GM23248 (cell line): ENCODE results near the gene IGFBPL1. TPM values are rescaled to one million over a fixed set of nuclear protein-coding genes. Genes with fewer than 3 reads are reported as not detected.

Source experiments
- DNase-seq: peaks from one replicate; pipeline ENCODE4 v3.0.0-alpha.2; 2015
- H2AFZ ChIP-seq: fragments of 200-600 bp; sonication (generic); 2 replicates; pipeline ENCODE4 v1.6.1; 2016; ENCODE audit warnings: antibody characterized with exemption
- H3F3A ChIP-seq: fragments of 200-600 bp; sonication (generic); 2 replicates; pipeline ENCODE4 v1.6.1; 2016; ENCODE audit warnings: mild to moderate bottlenecking, antibody characterized with exemption, mixed run types; ENCODE audit not compliant: insufficient read depth
- H3K27ac ChIP-seq: fragments of 200-600 bp; sonication (generic); 2 replicates; pipeline ENCODE4 v1.5.1; 2016; ENCODE audit warnings: mild to moderate bottlenecking
- H3K27me3 ChIP-seq: fragments of 200-600 bp; sonication (generic); replicated peaks from 2 replicates; pipeline ENCODE4 v1.6.1; 2016; ENCODE audit warnings: mild to moderate bottlenecking; ENCODE audit not compliant: insufficient read depth
- H3K36me3 ChIP-seq: fragments of 200-600 bp; sonication (generic); 2 replicates; pipeline ENCODE4 v1.6.1; 2016; ENCODE audit warnings: low read depth, mild to moderate bottlenecking
- H3K4me1 ChIP-seq: fragments of 200-600 bp; sonication (generic); 2 replicates; pipeline ENCODE4 v1.6.1; 2016; ENCODE audit warnings: mild to moderate bottlenecking; ENCODE audit not compliant: insufficient read depth
- H3K4me2 ChIP-seq: fragments of 200-600 bp; sonication (generic); one replicate; pipeline ENCODE4 v1.6.1; 2016; ENCODE audit warnings: mild to moderate bottlenecking; ENCODE audit not compliant: unreplicated experiment
- H3K4me3 ChIP-seq: fragments of 200-600 bp; sonication (generic); 2 replicates; pipeline ENCODE4 v1.5.1; 2016; ENCODE audit warnings: mild to moderate bottlenecking
- H3K79me2 ChIP-seq: fragments of 200-600 bp; sonication (generic); 2 replicates; pipeline ENCODE4 v1.6.1; 2016; ENCODE audit warnings: mild to moderate bottlenecking; ENCODE audit not compliant: insufficient read depth
- H3K9ac ChIP-seq: fragments of 200-600 bp; sonication (generic); 2 replicates; pipeline ENCODE4 v1.6.1; 2016; ENCODE audit warnings: mild to moderate bottlenecking
- H3K9me2 ChIP-seq: fragments of 200-600 bp; sonication (generic); 2 replicates; pipeline ENCODE4 v1.6.1; 2016; ENCODE audit warnings: mixed run types, mild to moderate bottlenecking, moderate library complexity; ENCODE audit not compliant: insufficient read depth
- H3K9me3 ChIP-seq: fragments of 200-600 bp; sonication (generic); one replicate; pipeline ENCODE4 v1.6.1; 2017; ENCODE audit warnings: low read depth
- H4K20me1 ChIP-seq: fragments of 200-600 bp; sonication (generic); 2 replicates; pipeline ENCODE4 v1.6.0; 2016; ENCODE audit not compliant: insufficient read depth
- EZH2 ChIP-seq: fragments of 200-600 bp; sonication (generic); IDR thresholded peaks from 2 replicates; pipeline ENCODE4 v1.6.1; 2018; ENCODE audit warnings: antibody characterized with exemption, mild to moderate bottlenecking; ENCODE audit not compliant: insufficient read depth, poor library complexity, severe bottlenecking
- EZH2phosphoT487 ChIP-seq: fragments of 200-600 bp; sonication (generic); IDR thresholded peaks from 2 replicates; pipeline ENCODE4 v1.6.1; 2018; ENCODE audit warnings: antibody characterized with exemption, moderate library complexity, mild to moderate bottlenecking, low read depth; ENCODE audit not compliant: insufficient read depth
- WGBS, 2 experiments: methylation state at CpG; one replicate each; pipeline ENCODE4 v1.1.6; 2015 to 2017; ENCODE audit warnings: low lambda C conversion rate in 2 of 2, low coverage in 1 of 2; ENCODE audit errors: missing lambda C conversion rate in 2 of 2; 5-methylcytosine and 5-hydroxymethylcytosine counted together
- in situ Hi-C: fragments of 300-500 bp; cut with MboI; formaldehyde crosslinking; loops from 2 replicates; pipeline ENCODE4 v1.15.0; 2020
- polyA plus RNA-seq: library from polyadenylated mRNA; unstranded; fragments of >200 nt; fragmentation: Nextera tagmentation; extraction: Ambion mirVana; gene quantifications from 2 replicates; pipeline ENCODE4 v1.2.1, GENCODE V29; 2016
- total RNA-seq: library from RNA; depleted of rRNA; stranded (reverse); fragments of >200 nt; shearing (Covaris generic); gene quantifications from 2 replicates; pipeline ENCODE4 v1.2.3, GENCODE V29; 2014

IGFBPL1 gene
- total and polyA plus RNA-seq, 2 experiments from 2014 or later = 0.34 to 0.76 TPM

- Histone ChIP-seq H3K79me2 (no peaks in the 10 kb centered on the region), H3K4me3 (peak overlapping the region; percentile 57), H3K9me3 (no peaks in the 10 kb centered on the region), H4K20me1 (no peaks in the 10 kb centered on the region), H2AFZ (peak overlapping the region; percentile 62), H3K27ac (no peak overlapping the region), H3F3A (no peaks in the 10 kb centered on the region), H3K27me3 (no peaks in the 10 kb centered on the region), H3K9ac (peak overlapping the region; percentile 53; the same call in 1 of the 2 replicates), H3K4me2 (peak overlapping the region; percentile 72), H3K9me2 (no peaks in the 10 kb centered on the region), H3K4me1 (0 out of 2 replicates have a peak, but pooled peaks cover 3% of the 10 kb centered on the region), H3K36me3 (no peaks in the 10 kb centered on the region)
- in situ Hi-C loops = loop anchor here (5.0 to 25.0 kb wide), 3 partner anchors 201 to 451 kb away; no protein-coding TSS in a partner anchor
- peak; percentile 92 for DNase-seq
- 11 to 13% methylated on average over 21 of the region's 21 CpGs for WGBS, 2 experiments
- TF ChIP-seq EZH2phosphoT487 (no peak), EZH2 (no peak)
Measured at GRCh38 chr9:38362852-38363588, 61.2 kb downstream of the IGFBPL1 start.

GRCh38 chr9:38361473-38361850 is 62.8 kb downstream of the IGFBPL1 start:
- Histone ChIP-seq H3K27me3 (no peaks in the 10 kb centered on the region), H3K4me3 (no peak overlapping the region), H3K9ac (no peak overlapping the region), H3F3A (no peaks in the 10 kb centered on the region), H3K9me3 (no peaks in the 10 kb centered on the region), H3K9me2 (no peaks in the 10 kb centered on the region), H3K4me2 (no peak overlapping the region), H4K20me1 (no peaks in the 10 kb centered on the region), H3K36me3 (no peaks in the 10 kb centered on the region), H3K4me1 (0 out of 2 replicates have a peak, but pooled peaks cover 3% of the 10 kb centered on the region), H3K27ac (no peak overlapping the region), H2AFZ (no peak overlapping the region), H3K79me2 (no peaks in the 10 kb centered on the region)
- DNase-seq = no peak
- in situ Hi-C loops = loop anchor here (5.0 to 25.0 kb wide), 3 partner anchors 199 to 449 kb away; no protein-coding TSS in a partner anchor
- TF ChIP-seq EZH2 = no peak
- no peak for TF ChIP-seq EZH2phosphoT487
- WGBS, 2 experiments = 75 to 78% methylated on average over 6 of the region's 6 CpGs

- TF ChIP-seq EZH2 = no peak
- no peak for TF ChIP-seq EZH2phosphoT487
- WGBS, 2 experiments = 64 to 71% methylated on average over 7 of the region's 7 CpGs
- no peak overlapping the region for H3K9ac ChIP-seq
- no peaks in the 10 kb centered on the region for H3K79me2 ChIP-seq
- no peak overlapping the region for H3K4me3 ChIP-seq
- no peak for DNase-seq
- no peak overlapping the region for H2AFZ ChIP-seq
- H3K9me3 ChIP-seq = no peaks in the 10 kb centered on the region
- no peaks in the 10 kb centered on the region for H3K27me3 ChIP-seq
- no peak overlapping the region for H3K4me2 ChIP-seq
- 0 out of 2 replicates have a peak, but pooled peaks cover 3% of the 10 kb centered on the region for H3K4me1 ChIP-seq
- in situ Hi-C loops = loop anchor here (5.0 to 25.0 kb wide), 3 partner anchors 199 to 449 kb away; no protein-coding TSS in a partner anchor
- H3K36me3 ChIP-seq = no peaks in the 10 kb centered on the region
- no peaks in the 10 kb centered on the region for H3K9me2 ChIP-seq
- H4K20me1 ChIP-seq = no peaks in the 10 kb centered on the region
- no peak overlapping the region for H3K27ac ChIP-seq
- no peaks in the 10 kb centered on the region for H3F3A ChIP-seq
Measured at GRCh38 chr9:38360839-38361472, 63.3 kb downstream of the IGFBPL1 start.

- 0 out of 2 replicates have a peak, but pooled peaks cover 3% of the 10 kb centered on the region for H3K4me1 ChIP-seq
- TF ChIP-seq EZH2phosphoT487 (no peak), EZH2 (no peak)
- no peak overlapping the region for H2AFZ ChIP-seq
- H3F3A ChIP-seq = no peaks in the 10 kb centered on the region
- no peaks in the 10 kb centered on the region for H3K27me3 ChIP-seq
- 41 to 44% methylated on average over 5 of the region's 5 CpGs for WGBS, 2 experiments
- no peaks in the 10 kb centered on the region for H4K20me1 ChIP-seq
- no peak overlapping the region for H3K27ac ChIP-seq
- H3K36me3 ChIP-seq = no peaks in the 10 kb centered on the region
- H3K4me2 ChIP-seq = no peak overlapping the region
- no peak overlapping the region for H3K9ac ChIP-seq
- H3K9me2 ChIP-seq = no peaks in the 10 kb centered on the region
- no peaks in the 10 kb centered on the region for H3K79me2 ChIP-seq
- H3K4me3 ChIP-seq = no peak overlapping the region
- H3K9me3 ChIP-seq = no peaks in the 10 kb centered on the region
- DNase-seq = peak; percentile 69
- in situ Hi-C loops = loop anchor here (5.0 to 25.0 kb wide), 3 partner anchors 198 to 448 kb away; no protein-coding TSS in a partner anchor
Measured at GRCh38 chr9:38359689-38360385, 64.4 kb downstream of the IGFBPL1 start.
